SK-N-SH (cell line): ENCODE measurements around the gene SMS.

Experiments
- EP300 ChIP-seq, 2 experiments: IDR thresholded peaks; 2 replicates each; pipeline versions ENCODE4 v1.4.0 to v1.6.1; 2012; ENCODE audit warnings: borderline replicate concordance in 1 of 2, low read depth in 1 of 2, low read length in 1 of 2
- EZH2phosphoT487 ChIP-seq: fragments of 200-600 bp; sonication (generic); IDR thresholded peaks from 2 replicates; pipeline ENCODE4 v1.6.1; 2017; ENCODE audit warnings: low read depth, mixed run types, mild to moderate bottlenecking, antibody characterized with exemption, moderate library complexity, borderline replicate concordance
- GABPA ChIP-seq: IDR thresholded peaks from 2 replicates; pipeline ENCODE4 v1.4.0; 2012; ENCODE audit warnings: low read depth, mild to moderate bottlenecking
- NRF1 ChIP-seq: IDR thresholded peaks from 2 replicates; pipeline ENCODE4 v1.6.1; 2012; ENCODE audit warnings: low read depth, mild to moderate bottlenecking, low read length
- POLR2AphosphoS5 ChIP-seq: IDR thresholded peaks from 2 replicates; pipeline ENCODE4 v1.6.1; 2012; ENCODE audit warnings: low read depth, low read length
- RXRA ChIP-seq: IDR thresholded peaks from 2 replicates; pipeline ENCODE4 v1.4.0; 2012; ENCODE audit warnings: low read depth, mild to moderate bottlenecking, borderline replicate concordance
- SIN3A ChIP-seq: IDR thresholded peaks from 2 replicates; pipeline ENCODE4 v1.6.1; 2012; ENCODE audit warnings: low read depth, mild to moderate bottlenecking, low read length, moderate library complexity, borderline replicate concordance
- SMC3 ChIP-seq: IDR thresholded peaks from 2 replicates; pipeline ENCODE4 v1.6.1; 2012; ENCODE audit warnings: low read depth, low read length, improper control_type of control experiment
- TAF1 ChIP-seq: IDR thresholded peaks from 2 replicates; pipeline ENCODE4 v1.6.1; 2012; ENCODE audit warnings: low read depth, mild to moderate bottlenecking, low read length, moderate library complexity, borderline replicate concordance
- TF ChIP-seq, protein P1 (sequence below): fragments of 150-350 bp; IDR thresholded peaks from 2 replicates; pipeline ENCODE4 v1.6.1; 2017; ENCODE audit warnings: antibody characterized with exemption, low read length, low read depth, borderline replicate concordance
- TF ChIP-seq, protein P2 (sequence below): fragments of 200-600 bp; sonication (generic); IDR thresholded peaks from 2 replicates; pipeline ENCODE4 v1.6.1; 2017; ENCODE audit warnings: antibody characterized with exemption, mild to moderate bottlenecking, moderate library complexity
- TF ChIP-seq, protein P3 (sequence below): IDR thresholded peaks from 2 replicates; pipeline ENCODE4 v1.4.0; 2012; ENCODE audit warnings: low read depth, borderline replicate concordance
- TF ChIP-seq, protein P4 (sequence below): IDR thresholded peaks from 2 replicates; pipeline ENCODE4 v1.4.0; 2012; ENCODE audit warnings: low read depth

DNA sequence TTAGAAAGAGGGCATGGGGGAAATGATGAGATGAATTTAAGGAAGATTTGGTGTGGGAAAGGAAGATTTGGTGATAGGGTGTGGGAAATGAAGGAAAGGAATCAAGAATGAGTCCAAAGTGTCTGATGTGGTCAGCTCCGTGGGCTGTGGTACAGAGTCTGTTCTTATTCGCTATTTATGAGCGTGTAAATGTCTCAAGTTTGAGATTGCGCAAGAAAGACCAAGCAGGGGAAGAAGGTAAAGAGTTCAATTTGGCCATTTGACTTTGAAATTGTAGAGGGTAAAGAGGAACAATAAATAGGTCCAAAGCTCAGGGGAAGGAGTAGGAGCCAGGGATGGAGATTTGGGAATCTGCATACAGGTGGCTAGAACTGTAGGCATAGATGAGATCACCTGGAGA, 11.3 kb upstream of the SMS start:
- TF ChIP-seq, protein P1, sequence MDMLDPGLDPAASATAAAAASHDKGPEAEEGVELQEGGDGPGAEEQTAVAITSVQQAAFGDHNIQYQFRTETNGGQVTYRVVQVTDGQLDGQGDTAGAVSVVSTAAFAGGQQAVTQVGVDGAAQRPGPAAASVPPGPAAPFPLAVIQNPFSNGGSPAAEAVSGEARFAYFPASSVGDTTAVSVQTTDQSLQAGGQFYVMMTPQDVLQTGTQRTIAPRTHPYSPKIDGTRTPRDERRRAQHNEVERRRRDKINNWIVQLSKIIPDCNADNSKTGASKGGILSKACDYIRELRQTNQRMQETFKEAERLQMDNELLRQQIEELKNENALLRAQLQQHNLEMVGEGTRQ = no peak
- TF ChIP-seq, protein P2, sequence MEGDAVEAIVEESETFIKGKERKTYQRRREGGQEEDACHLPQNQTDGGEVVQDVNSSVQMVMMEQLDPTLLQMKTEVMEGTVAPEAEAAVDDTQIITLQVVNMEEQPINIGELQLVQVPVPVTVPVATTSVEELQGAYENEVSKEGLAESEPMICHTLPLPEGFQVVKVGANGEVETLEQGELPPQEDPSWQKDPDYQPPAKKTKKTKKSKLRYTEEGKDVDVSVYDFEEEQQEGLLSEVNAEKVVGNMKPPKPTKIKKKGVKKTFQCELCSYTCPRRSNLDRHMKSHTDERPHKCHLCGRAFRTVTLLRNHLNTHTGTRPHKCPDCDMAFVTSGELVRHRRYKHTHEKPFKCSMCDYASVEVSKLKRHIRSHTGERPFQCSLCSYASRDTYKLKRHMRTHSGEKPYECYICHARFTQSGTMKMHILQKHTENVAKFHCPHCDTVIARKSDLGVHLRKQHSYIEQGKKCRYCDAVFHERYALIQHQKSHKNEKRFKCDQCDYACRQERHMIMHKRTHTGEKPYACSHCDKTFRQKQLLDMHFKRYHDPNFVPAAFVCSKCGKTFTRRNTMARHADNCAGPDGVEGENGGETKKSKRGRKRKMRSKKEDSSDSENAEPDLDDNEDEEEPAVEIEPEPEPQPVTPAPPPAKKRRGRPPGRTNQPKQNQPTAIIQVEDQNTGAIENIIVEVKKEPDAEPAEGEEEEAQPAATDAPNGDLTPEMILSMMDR = no peak
- TF ChIP-seq GABPA (no peak), EZH2phosphoT487 (no peak), RXRA (no peak), POLR2AphosphoS5 (no peak), SIN3A (no peak), EP300 (IDR thresholded peaks at IDR 0.05; ENCODE audit: borderline replicate concordance in 1 of 2, low read depth in 1 of 2, low read length in 1 of 2) (no peak), NRF1 (no peak), TAF1 (no peak), SMC3 (no peak)
- TF ChIP-seq, protein P3, sequence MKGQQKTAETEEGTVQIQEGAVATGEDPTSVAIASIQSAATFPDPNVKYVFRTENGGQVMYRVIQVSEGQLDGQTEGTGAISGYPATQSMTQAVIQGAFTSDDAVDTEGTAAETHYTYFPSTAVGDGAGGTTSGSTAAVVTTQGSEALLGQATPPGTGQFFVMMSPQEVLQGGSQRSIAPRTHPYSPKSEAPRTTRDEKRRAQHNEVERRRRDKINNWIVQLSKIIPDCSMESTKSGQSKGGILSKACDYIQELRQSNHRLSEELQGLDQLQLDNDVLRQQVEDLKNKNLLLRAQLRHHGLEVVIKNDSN = no peak
- TF ChIP-seq, protein P4, sequence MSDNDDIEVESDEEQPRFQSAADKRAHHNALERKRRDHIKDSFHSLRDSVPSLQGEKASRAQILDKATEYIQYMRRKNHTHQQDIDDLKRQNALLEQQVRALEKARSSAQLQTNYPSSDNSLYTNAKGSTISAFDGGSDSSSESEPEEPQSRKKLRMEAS = no peak
